Breast epithelium (tissue), 4 donors: ENCODE data around the gene WDR18. TPM values are rescaled to one million over a fixed set of nuclear protein-coding genes. Genes with fewer than 3 reads are reported as not detected.

ENCODE experiments used
- DNase-seq, 2 donors: peaks; one replicate each; pipeline ENCODE4 v3.0.0-alpha.2; 2019; ENCODE audit warnings: low spot score in 2 of 2
- H3K27ac ChIP-seq, 2 donors: fragments of 200-600 bp; sonication (generic) in 1 of 2; one replicate each; pipeline ENCODE4 v1.5.1; 2016 to 2019; ENCODE audit warnings: mild to moderate bottlenecking in 1 of 2
- H3K27me3 ChIP-seq, 2 donors: fragments of 200-600 bp; sonication (generic) in 1 of 2; one replicate each; pipeline versions ENCODE4 v1.5.1 to v1.6.0; 2017 to 2019; ENCODE audit warnings: control low read depth in 1 of 2, mild to moderate bottlenecking in 1 of 2
- H3K36me3 ChIP-seq: fragments of 200-600 bp; one replicate; pipeline ENCODE4 v1.5.1; 2019
- H3K4me1 ChIP-seq, 2 donors: fragments of 200-600 bp; sonication (generic); one replicate each; pipeline ENCODE4 v1.5.1; 2016 to 2019; ENCODE audit warnings: control low read depth in 1 of 2
- H3K4me3 ChIP-seq, 3 donors: fragments of 200-600 bp; sonication (generic); 1 replicate in 2 of 3; 2 replicates in 1 of 3; pipeline ENCODE4 v1.5.1; 2016 to 2019; ENCODE audit warnings: mild to moderate bottlenecking in 3 of 3, moderate library complexity in 2 of 3
- H3K9me3 ChIP-seq, 2 donors: fragments of 200-600 bp; sonication (generic) in 1 of 2; one replicate each; pipeline ENCODE4 v1.5.1; 2016 to 2019; ENCODE audit warnings: control low read depth in 1 of 2
- POLR2A ChIP-seq: fragments of 450-650 bp; IDR thresholded peaks from one replicate; pipeline ENCODE4 v1.6.1; 2016; ENCODE audit warnings: antibody characterized with exemption, mild to moderate bottlenecking, moderate library complexity
- POLR2AphosphoS5 ChIP-seq, 3 donors: sonication (generic); formaldehyde crosslinking; IDR thresholded peaks; one replicate each; pipeline ENCODE4 v1.6.1; 2017; ENCODE audit warnings: antibody characterized with exemption in 3 of 3
- intact Hi-C: fragments of 100-400 bp; cut with DNase I; formaldehyde crosslinking; loops from one replicate; pipeline ENCODE4 v1.15.1; 2023; ENCODE audit warnings: low total_unique reads
- total RNA-seq, 3 donors: library from RNA; depleted of rRNA; stranded (reverse); fragments of >200 nt; gene quantifications; one replicate each; pipeline ENCODE4 v1.1.0, GENCODE V29; 2016
- TF ChIP-seq, protein P1 (sequence below), 3 donors: fragments of 450-650 bp; IDR thresholded peaks; one replicate each; pipeline ENCODE4 v1.5.1; 2016 to 2017; ENCODE audit warnings: antibody characterized with exemption in 3 of 3, mild to moderate bottlenecking in 3 of 3, moderate library complexity in 3 of 3

Gene WDR18
- total RNA-seq, 3 donors from 2014 or later, result 19.2 to 69.2 (median 49.8) TPM

- intact Hi-C loops, result no loop called here
Observed at GRCh38 chr19:960020-960419, 24.1 kb upstream of the WDR18 start.

GRCh38 chr19:960601-960938 is 23.6 kb upstream of the WDR18 start:
- Histone ChIP-seq H3K4me3 (no peak overlapping the region), H3K36me3 (no peaks in the 10 kb centered on the region), H3K27me3 (no peaks in the 10 kb centered on the region), H3K4me1 (no peaks in the 10 kb centered on the region), H3K9me3 (no peaks in the 10 kb centered on the region), H3K27ac (no peak overlapping the region)
- no peak for DNase-seq
- no peak for TF ChIP-seq POLR2A
- TF ChIP-seq, protein P1, sequence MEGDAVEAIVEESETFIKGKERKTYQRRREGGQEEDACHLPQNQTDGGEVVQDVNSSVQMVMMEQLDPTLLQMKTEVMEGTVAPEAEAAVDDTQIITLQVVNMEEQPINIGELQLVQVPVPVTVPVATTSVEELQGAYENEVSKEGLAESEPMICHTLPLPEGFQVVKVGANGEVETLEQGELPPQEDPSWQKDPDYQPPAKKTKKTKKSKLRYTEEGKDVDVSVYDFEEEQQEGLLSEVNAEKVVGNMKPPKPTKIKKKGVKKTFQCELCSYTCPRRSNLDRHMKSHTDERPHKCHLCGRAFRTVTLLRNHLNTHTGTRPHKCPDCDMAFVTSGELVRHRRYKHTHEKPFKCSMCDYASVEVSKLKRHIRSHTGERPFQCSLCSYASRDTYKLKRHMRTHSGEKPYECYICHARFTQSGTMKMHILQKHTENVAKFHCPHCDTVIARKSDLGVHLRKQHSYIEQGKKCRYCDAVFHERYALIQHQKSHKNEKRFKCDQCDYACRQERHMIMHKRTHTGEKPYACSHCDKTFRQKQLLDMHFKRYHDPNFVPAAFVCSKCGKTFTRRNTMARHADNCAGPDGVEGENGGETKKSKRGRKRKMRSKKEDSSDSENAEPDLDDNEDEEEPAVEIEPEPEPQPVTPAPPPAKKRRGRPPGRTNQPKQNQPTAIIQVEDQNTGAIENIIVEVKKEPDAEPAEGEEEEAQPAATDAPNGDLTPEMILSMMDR (IDR thresholded peaks at IDR 0.05), result no peak
- TF ChIP-seq POLR2AphosphoS5 (IDR thresholded peaks at IDR 0.05), result no peak
- intact Hi-C loops, result no loop called here

More at GRCh38 chr19:960020-960419, 24.1 kb upstream of the WDR18 start:
- H3K27me3 ChIP-seq, result no peaks in the 10 kb centered on the region
- H3K4me3 ChIP-seq, result no peak overlapping the region
- H3K36me3 ChIP-seq, result no peaks in the 10 kb centered on the region
- H3K27ac ChIP-seq, result no peak overlapping the region
- no peak for DNase-seq
- no peaks in the 10 kb centered on the region for H3K9me3 ChIP-seq
- no peak for TF ChIP-seq POLR2AphosphoS5 (IDR thresholded peaks at IDR 0.05)
- TF ChIP-seq, protein P1 (IDR thresholded peaks at IDR 0.05), result no peak
- no peak for TF ChIP-seq POLR2A
- no peaks in the 10 kb centered on the region for H3K4me1 ChIP-seq

DNA sequence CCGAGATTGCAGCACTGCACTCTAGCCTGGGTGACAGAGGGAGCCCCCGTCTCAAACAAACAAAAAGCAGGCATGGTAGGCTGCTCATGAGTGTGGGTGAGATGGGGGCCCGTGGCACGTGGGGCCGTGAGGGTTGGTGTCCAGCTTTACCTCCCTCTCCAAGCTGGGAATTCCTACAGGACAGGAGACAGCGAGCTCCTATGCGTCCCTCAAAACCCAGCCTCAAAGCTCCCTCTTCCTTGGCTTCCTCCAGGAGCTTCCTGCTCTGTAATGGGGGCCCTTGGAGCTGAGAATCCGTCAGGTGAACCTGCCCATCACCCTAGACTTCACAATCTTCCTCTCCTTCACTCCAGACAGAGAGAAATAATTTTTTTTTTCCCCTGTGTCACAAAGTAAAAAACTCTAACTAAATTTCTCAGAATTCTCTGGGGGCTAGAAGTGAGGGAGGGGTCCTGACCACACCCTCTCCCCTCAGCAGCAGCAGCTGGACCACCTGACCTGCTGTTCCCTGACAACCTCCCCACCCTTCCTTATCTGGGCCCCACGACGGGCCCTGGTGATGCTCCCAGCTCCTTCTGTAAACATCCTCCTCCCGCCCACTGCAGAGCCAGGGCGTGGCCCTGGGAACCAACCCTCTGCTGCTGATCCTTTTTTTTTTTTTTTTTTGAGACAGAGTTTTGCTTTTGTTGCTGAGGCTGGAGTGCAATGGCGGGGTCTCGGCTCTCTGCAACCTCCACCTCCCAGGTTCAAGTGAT is 22.1 kb upstream of the WDR18 start:
- no peak overlapping the region for H3K27ac ChIP-seq
- no peaks in the 10 kb centered on the region for H3K9me3 ChIP-seq
- intact Hi-C loops, result no loop called here
- no peaks in the 10 kb centered on the region for H3K27me3 ChIP-seq
- TF ChIP-seq POLR2A, result no peak
- TF ChIP-seq, protein P1 (IDR thresholded peaks at IDR 0.05), result no peak
- no peak for TF ChIP-seq POLR2AphosphoS5 (IDR thresholded peaks at IDR 0.05)
- H3K36me3 ChIP-seq, result no peaks in the 10 kb centered on the region
- no peaks in the 10 kb centered on the region for H3K4me1 ChIP-seq
- no peak overlapping the region for H3K4me3 ChIP-seq
- no peak for DNase-seq

DNA sequence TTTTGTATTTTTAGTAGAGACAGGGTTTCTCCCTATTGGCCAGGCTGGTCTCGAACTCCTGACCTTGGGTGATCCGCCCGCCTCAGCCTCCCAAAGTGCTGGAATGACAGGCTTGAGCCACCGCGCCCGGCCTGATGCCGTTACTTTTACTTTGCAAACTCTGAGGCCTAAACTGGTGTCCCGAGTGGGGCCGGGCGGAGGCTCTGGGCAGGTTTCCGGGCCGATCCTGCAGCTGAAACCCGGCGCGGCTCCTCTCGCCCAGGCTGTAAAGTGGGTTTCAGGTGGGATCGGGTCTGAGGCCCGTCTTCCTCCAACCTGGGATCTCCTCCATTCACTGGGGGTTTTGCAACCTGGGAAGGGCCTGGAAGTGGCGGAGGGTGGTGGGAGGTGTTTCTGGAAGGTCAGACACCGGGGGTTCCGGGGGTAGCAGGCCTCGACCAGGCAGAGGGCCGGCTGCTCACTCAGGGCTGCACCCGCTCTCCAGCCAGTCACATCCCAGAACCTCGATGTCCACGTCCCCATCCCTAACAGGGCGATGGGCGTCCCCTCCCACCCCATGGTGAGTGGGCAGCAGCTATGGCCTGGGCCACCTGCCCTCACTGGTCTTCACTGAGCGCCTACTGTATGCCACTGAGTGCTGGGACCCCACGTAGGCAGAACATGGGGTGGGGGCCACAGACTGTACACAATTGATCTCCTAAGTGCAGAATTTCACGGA is 21.3 kb upstream of the WDR18 start:
- no peak for DNase-seq
- TF ChIP-seq, protein P1 (IDR thresholded peaks at IDR 0.05), result no peak
- TF ChIP-seq POLR2A (no peak), POLR2AphosphoS5 (IDR thresholded peaks at IDR 0.05) (no peak)
- Histone ChIP-seq H3K9me3 (no peaks in the 10 kb centered on the region), H3K4me3 (no peak overlapping the region), H3K27ac (no peak overlapping the region), H3K27me3 (no peaks in the 10 kb centered on the region), H3K4me1 (no peaks in the 10 kb centered on the region), H3K36me3 (no peaks in the 10 kb centered on the region)
- intact Hi-C loops, result no loop called here

GRCh38 chr19:963486-963951 is 20.6 kb upstream of the WDR18 start:
- H3K9me3 ChIP-seq, result no peaks in the 10 kb centered on the region
- H3K27ac ChIP-seq, result no peak overlapping the region
- no peak for TF ChIP-seq POLR2AphosphoS5 (IDR thresholded peaks at IDR 0.05)
- no peak for TF ChIP-seq POLR2A
- TF ChIP-seq, protein P1 (IDR thresholded peaks at IDR 0.05), result no peak
- H3K4me3 ChIP-seq, result no peak overlapping the region
- intact Hi-C loops, result no loop called here
- no peaks in the 10 kb centered on the region for H3K36me3 ChIP-seq
- no peak for DNase-seq
- no peaks in the 10 kb centered on the region for H3K4me1 ChIP-seq
- no peaks in the 10 kb centered on the region for H3K27me3 ChIP-seq
